LNCAP (cell line): ENCODE results near the gene NOD2.

Source experiments
- TF ChIP-seq, protein P1 (sequence below): fragments of 450-650 bp; IDR thresholded peaks from 2 replicates; pipeline ENCODE4 v1.5.1; 2017; ENCODE audit warnings: mild to moderate bottlenecking

Gene NOD2

DNA sequence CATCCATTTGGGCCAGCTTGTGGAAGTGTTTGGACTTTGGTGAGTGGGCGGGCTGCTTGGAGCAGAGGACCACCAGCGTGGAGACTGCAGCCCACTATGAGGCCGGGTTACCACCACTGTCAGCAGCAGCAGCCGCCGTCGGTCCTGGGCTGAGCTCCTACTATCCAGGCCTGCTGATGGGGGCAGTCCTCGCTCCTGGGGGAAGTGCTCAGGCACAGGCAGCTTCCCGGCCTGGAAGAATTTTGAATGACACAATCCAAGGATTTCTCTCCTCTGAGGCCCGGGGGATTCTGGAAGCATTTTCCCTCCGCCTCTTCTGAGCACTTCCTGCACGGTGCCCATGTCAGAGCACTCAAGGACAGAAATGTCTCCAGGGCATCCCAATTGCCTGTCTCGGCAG lies 5.3 kb upstream of the NOD2 start:
- TF ChIP-seq, protein P1, sequence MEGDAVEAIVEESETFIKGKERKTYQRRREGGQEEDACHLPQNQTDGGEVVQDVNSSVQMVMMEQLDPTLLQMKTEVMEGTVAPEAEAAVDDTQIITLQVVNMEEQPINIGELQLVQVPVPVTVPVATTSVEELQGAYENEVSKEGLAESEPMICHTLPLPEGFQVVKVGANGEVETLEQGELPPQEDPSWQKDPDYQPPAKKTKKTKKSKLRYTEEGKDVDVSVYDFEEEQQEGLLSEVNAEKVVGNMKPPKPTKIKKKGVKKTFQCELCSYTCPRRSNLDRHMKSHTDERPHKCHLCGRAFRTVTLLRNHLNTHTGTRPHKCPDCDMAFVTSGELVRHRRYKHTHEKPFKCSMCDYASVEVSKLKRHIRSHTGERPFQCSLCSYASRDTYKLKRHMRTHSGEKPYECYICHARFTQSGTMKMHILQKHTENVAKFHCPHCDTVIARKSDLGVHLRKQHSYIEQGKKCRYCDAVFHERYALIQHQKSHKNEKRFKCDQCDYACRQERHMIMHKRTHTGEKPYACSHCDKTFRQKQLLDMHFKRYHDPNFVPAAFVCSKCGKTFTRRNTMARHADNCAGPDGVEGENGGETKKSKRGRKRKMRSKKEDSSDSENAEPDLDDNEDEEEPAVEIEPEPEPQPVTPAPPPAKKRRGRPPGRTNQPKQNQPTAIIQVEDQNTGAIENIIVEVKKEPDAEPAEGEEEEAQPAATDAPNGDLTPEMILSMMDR: no peak

DNA sequence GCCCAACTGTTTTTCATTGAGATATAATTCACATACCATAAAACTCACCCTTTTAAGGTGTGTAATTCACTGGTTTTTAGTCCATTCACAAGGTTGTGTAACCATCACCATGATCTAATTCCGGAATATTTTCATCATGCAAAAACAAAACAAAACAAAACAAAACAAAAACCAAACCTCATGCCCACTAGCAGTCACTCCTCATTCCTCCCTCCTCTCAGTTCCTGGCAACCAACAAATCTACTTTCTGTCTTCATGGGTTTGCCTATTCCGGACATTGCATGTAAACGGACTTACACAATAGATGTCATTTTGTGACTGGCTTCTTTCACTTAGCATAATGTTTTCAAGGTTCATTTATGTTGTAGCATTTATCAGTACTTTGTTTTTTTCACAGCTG lies 4.5 kb upstream of the NOD2 start:
- TF ChIP-seq, protein P1: no peak

DNA sequence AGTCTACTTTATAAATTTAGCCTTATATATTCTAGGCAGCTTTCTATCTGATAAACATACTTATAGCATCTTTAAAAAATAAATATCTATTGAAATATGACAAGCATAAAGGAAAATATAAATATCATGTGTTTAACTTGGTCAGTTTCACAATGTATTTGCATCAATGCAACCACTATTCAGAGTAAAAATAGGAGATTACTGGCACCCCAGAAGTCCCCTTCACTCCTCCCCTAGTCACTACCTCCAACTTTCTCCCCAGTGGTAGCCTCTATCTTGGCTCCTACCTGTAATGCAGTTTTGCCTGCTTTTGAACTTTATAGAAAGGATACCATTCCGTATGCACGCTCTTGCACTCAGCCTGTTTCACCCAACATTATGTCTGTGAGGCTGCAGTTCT lies 3.2 kb upstream of the NOD2 start:
- TF ChIP-seq, protein P1: no peak

DNA sequence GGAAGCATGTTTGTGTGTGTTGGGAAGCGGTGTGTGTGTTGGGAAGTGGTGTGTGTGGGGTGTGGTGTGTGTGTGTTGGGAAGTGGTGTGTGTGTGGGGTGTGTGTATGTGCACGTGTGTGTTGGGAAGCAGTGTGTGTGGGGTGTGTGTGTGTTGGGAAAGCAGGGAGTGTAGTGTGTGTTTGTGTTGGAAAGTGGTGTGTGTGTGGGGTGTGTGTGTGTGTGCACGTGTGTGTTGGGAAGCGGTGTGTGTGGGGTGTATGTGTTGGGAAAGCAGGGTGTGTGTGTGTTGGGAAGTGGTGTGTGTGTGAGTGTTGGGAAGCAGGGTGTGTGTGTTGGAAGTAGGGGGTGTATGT lies 785 bp upstream of the NOD2 start:
- TF ChIP-seq, protein P1: no peak

DNA sequence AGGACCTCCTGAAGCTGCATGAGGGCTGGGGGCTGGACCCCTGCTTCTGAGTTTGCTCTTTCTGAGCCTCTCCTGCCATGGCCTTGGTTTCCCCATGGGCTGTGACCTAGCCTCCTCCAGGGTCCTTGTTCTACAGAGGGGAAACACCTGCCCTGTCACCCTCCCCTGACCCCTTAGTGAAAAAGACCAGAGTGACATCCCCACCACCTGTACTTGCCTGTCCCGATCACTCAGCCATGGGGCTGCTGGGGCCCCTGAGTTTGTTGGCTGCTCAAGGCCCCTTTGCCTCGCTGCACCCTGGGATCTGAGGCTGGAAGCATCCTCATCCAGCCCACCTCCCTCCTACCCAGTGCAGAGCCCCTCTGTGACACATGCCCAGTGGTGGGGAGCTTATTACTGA lies 800 bp downstream of the NOD2 start:
- TF ChIP-seq, protein P1: no peak

DNA sequence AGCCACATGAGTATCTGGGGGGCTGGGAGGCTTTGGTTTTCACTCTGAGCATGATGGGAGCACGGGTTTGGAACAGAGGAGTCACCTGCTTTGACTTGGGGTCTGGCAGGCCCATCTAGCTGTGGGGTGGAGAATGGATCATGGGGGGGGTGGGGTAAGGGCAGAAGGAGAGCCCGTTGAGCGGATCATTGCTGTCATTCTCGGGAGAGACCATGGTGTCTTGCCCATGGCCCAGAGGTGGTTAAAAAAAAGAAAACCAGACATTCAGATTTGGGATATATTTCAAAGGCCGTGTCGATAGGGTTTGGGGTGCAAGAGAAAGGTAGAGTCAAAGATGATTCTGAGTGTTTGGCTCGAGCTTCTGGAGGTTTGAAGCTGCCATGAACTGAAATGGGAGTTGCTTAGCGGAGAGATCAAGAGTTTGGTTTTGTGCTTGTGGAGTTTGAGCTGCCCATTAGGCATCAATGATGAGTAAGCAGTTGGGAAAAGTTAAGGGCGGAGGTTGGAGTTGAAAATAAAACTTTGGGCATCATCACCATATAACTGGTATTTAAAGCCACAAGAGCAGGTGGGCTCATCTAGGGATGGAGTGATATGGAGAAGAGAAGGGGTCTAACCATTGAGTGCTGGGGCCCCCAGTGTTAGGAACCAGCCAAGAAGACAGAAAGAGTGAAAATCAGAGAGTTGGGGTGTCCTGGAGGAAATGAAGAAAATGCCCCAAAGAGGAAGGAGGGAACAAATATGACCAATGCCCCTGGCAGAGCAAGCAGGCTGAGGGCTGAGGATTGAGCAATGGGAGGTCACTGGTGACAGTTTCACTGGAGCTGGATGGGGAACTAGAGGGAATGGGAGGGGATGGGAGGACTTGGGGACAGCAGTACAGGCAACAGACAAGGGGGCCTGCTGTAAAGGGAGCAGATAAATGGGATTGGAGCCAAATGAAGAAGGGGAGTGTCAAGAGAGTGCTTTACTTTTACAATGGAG lies 1.9 kb downstream of the NOD2 start:
- TF ChIP-seq, protein P1: no peak

DNA sequence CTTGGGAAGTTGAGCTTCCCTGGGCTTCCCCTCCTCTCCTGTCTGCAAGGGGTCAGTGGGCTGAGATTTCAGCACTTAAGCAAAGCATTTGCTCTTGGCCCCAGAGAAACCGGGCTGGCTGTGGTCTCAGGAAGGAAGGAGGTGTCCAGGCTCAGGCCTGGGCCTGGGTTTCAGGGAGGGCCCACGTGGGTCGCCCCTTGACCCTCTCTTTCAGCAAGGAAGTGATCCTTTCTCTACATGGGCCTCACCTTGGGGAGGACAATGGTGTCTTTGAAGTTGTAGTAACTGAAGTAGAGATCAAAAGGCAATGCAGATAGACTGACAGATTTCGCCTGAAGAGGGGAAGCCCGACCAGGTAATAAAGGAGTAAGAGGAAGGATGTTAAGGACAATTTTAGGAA lies 2.7 kb downstream of the NOD2 start:
- TF ChIP-seq, protein P1: no peak
